GM12892 (cell line): ENCODE data around the gene ATP13A1.

Experiments
- DNase-seq: peaks from one replicate; pipeline ENCODE4 v3.0.0; 2011; ENCODE audit not compliant: insufficient read length
- FAIRE-seq: peaks from 2 replicates; lab custom pipeline; 2011; peaks lifted over from hg19 to GRCh38; lab: Jason Lieb, UNC
- POLR2A ChIP-seq: IDR thresholded peaks from 2 replicates; pipeline ENCODE4 v1.6.1; 2011; ENCODE audit warnings: low read depth, low read length, control low read depth
- POLR2AphosphoS5 ChIP-seq: IDR thresholded peaks from 2 replicates; pipeline ENCODE4 v1.6.1; 2011; ENCODE audit warnings: low read depth, low read length, control low read depth
- TAF1 ChIP-seq: IDR thresholded peaks from 2 replicates; pipeline ENCODE4 v1.6.1; 2011; ENCODE audit warnings: low read depth, mild to moderate bottlenecking, control low read depth, low read length, borderline replicate concordance

Gene ATP13A1

DNA sequence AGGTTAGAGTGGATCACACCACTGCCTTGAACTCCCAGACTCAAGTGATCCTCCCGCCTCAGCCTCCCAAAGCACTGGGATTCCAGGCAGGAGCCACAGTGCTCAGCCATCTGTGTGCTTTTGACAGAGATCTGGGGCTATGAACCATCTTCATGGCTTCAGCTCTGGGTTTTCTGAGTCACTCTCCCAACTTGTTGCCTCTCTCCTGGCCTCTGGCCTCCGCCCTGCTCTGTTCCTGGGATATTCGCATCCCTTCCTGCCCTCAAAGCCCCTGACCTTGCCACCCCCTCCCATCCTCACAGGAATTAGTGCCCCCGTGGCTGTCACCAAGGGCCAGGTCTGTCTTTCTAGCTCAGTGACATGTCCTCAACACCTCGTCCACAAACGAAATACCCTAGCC is 14.3 kb downstream of the ATP13A1 start:
- DNase-seq (no peak), FAIRE-seq (no peak)
- TF ChIP-seq TAF1 (no peak), POLR2A (no peak), POLR2AphosphoS5 (no peak)

GRCh38 chr19:19647037-19647835 is 16.2 kb downstream of the ATP13A1 start:
- DNase-seq (no peak), FAIRE-seq (no peak)
- TF ChIP-seq POLR2AphosphoS5 = no peak
- TF ChIP-seq POLR2A = no peak

GRCh38 chr19:19645233-19645870 is 18.1 kb downstream of the ATP13A1 start:
- no peak for FAIRE-seq
- DNase-seq = no peak
- TF ChIP-seq POLR2AphosphoS5 (no peak), TAF1 (no peak), POLR2A (no peak)

GRCh38 chr19:19644054-19644388 is 19.5 kb downstream of the ATP13A1 start:
- no peak for TF ChIP-seq POLR2A
- no peak for TF ChIP-seq TAF1
- TF ChIP-seq POLR2AphosphoS5 = no peak
- FAIRE-seq (no peak), DNase-seq (no peak)

GRCh38 chr19:19643158-19644053 is 20.1 kb downstream of the ATP13A1 start, which contains the start of gene GMIP:
GMIP (minus strand) TSS chr19:19643657; CDS start chr19:19643529, 128 bp downstream.
- DNase-seq (peak; percentile 96), FAIRE-seq (peak; percentile 96)
- peak; percentile 47 for TF ChIP-seq POLR2AphosphoS5
- TF ChIP-seq TAF1 = peak; percentile 18; the same call in 1 of the 2 replicates
- TF ChIP-seq POLR2A = peak; percentile 56; the same call in 1 of the 2 replicates

DNA sequence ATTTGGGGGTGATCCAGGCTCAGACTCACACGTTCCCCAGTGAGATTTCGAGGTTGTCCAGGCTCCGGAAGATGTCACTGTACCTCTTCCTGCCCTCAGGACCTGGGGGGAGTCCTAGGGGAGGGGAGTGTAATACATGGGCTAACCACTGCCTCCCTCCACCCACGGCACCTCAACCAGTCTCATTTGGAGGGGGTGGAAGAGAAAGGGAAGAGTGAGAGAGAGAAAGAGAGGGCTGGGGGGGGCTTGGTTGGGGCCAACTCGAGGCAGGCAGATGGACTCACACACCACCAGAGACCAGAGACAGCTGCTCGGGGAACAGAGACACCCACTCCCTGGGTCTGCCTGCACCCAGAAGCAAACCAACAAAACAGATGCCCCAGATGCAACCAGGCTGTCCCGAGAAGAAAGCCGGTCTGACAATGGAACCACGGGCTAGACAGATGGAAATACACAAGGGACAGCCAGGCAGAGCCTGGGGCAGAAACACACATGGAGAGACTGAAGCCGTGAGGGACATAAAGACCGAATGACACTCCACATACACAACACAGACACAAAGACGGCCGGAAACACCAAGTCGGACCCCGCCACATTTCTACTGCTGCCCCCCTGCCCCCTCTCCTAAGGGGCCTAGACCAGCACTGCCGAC is 20.8 kb downstream of the ATP13A1 start:
- peak; percentile 93 for FAIRE-seq

DNA sequence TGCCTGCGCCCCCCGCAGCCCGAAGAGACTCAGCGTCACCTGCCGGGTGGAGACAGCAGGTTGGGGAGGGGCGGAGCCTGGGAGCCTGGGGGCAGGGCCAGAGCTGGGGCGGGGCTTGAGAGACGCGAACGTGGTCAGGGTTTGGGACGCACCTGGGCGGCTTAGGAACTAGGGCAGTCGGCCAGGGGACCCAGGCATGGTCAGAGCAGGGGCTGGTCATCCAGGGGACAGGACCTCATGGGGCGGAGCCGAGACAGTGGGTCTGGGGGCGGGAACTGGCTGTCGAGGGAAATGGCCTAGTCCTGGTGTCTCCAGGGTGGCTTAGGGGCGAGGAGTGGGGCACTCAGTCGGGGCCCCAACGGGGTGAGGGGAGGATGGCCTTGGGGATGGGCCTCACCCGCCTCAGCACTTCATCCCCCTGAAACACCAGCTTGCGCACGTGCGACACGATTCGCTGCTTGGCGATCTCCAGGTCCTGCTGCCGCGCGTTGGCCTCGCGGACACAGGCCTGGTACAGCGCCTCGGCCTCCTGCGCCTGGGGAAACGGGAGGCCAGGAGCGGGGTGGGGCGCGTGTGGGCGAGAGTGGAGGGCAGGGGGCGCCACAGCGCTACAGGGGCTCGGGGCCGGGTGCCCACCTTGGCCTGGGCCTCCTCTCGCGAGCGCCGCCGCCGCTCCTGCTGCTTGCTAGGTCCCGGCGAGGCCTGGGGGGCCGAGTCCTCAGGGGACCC is 25.8 kb downstream of the ATP13A1 start:
- TF ChIP-seq POLR2AphosphoS5 (no peak), POLR2A (no peak), TAF1 (no peak)
- FAIRE-seq = no peak
- no peak for DNase-seq

More for the DNA sequence above, 20.8 kb downstream of the ATP13A1 start:
- TF ChIP-seq TAF1 = peak; percentile 16; the same call in 1 of the 2 replicates
- TF ChIP-seq POLR2AphosphoS5 = peak; percentile 36
- peak; percentile 63; the same call in 1 of the 2 replicates for TF ChIP-seq POLR2A
- peak; percentile 71 for DNase-seq

GRCh38 chr19:19637186-19637522 is 26.3 kb downstream of the ATP13A1 start:
- DNase-seq = no peak
- no peak for FAIRE-seq
- TF ChIP-seq TAF1 (no peak), POLR2A (no peak), POLR2AphosphoS5 (no peak)

DNA sequence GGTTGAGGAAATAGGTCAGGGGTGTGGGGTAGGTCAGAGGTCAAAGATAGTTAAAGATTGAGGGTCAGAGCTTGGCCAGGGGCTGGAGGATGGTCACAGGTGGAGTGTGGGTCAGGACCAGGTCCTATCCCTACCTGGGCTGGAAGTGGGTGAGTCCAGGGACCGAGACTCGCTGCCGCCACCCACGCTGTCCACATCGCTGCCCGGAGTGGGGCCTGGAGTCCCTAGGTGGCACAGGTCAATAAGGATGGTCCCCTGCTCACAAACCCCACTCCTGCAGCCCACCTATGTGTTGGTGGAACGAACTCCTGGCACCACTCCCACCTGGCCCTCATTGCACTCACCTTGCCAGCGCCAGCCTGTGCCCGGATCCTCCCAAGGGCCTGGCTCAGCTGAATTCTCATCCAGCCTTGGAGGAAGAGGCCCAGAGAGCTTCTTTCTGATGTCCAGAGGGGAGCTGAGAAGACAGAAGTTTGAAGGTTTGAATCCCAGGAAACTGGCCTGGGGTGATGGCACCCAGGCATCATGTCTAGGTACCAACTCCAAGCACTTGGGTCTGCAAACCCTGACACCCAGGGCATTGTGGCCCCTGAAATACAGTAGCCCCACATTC is 26.8 kb downstream of the ATP13A1 start:
- DNase-seq (no peak), FAIRE-seq (no peak)
- TF ChIP-seq TAF1 (no peak), POLR2AphosphoS5 (no peak), POLR2A (no peak)

DNA sequence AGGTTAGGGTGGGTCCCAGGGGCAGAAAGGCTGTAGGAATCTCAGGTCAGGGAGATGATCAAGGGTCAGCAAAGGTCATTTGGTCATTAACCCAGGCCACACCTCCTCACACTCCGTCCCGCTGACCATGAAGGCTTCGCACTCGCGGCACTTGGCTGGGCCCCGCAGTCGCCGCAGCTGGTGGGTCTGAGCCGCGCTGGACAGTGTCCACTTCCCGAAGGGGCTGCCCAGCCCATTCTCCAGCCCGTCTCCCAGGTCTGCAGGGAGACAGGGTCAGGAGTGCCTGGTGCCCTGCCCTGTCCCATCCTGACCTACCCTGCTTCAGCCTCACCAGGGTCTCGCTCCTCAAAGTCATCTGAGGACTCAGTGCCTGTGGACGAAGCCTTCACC is 28.2 kb downstream of the ATP13A1 start:
- no peak for TF ChIP-seq TAF1
- no peak for TF ChIP-seq POLR2A
- TF ChIP-seq POLR2AphosphoS5 = no peak
- DNase-seq (no peak), FAIRE-seq (no peak)
